ENCODE measurements around the gene LBHD2. TPM values are rescaled to one million over a fixed set of nuclear protein-coding genes. Genes with fewer than 3 reads are reported as not detected.

Gene LBHD2
- total and polyA plus RNA-seq, 4 donors: 0.47 to 0.53 TPM; not detected in 2

GRCh38 chr14:103130017-103130764, 46.2 kb downstream of the LBHD2 start:
- Histone ChIP-seq H3K27ac (ENCODE audit: low read depth in 1 of 2, low read length in 2 of 2) (no peak overlapping the region), H3K9ac (ENCODE audit: low read depth in 1 of 2, low read length in 2 of 2) (no peak overlapping the region), H3K9me3 (ENCODE audit: control insufficient read depth in 4 of 4, low read length in 3 of 4) (no peaks in the 10 kb centered on the region), H3K36me3 (ENCODE audit: control insufficient read depth in 4 of 4, insufficient read depth in 3 of 4, low read depth in 1 of 4, low read length in 3 of 4) (peaks cover 2 to 11% (median 6%) of the 10 kb centered on the region in 4 donors), H3K4me3 (ENCODE audit: low read depth in 1 of 3, low read length in 3 of 3) (no peak overlapping the region), H3K27me3 (ENCODE audit: control insufficient read depth in 4 of 4, insufficient read depth in 4 of 4, low read length in 3 of 4) (no peaks in the 10 kb centered on the region), H3K4me1 (ENCODE audit: control insufficient read depth in 4 of 4, insufficient read depth in 4 of 4, low read length in 3 of 4) (peaks cover 13 to 40% (median 25%) of the 10 kb centered on the region in 4 donors)
- DNase-seq (ENCODE audit: low spot score): no peak
- TF ChIP-seq YY1 (IDR thresholded peaks at IDR 0.05) (no peak), ATF3 (IDR thresholded peaks at IDR 0.05) (no peak), EGR1 (IDR thresholded peaks at IDR 0.05; ENCODE audit: low read depth in 2 of 2) (no peak), HNF4A (conservative IDR thresholded peaks at IDR 0.05) (no peak)
- WGBS: 93% methylated on average over 26 of the region's 26 CpGs

- no peak overlapping the region for H3K27ac ChIP-seq (ENCODE audit: low read depth in 1 of 2, low read length in 2 of 2)
- no peaks in the 10 kb centered on the region for H3K9me3 ChIP-seq (ENCODE audit: control insufficient read depth in 4 of 4, low read length in 3 of 4)
- H3K4me3 ChIP-seq (ENCODE audit: low read depth in 1 of 3, low read length in 3 of 3): no peak overlapping the region
- peaks cover 14 to 46% (median 29%) of the 10 kb centered on the region in 4 donors for H3K4me1 ChIP-seq (ENCODE audit: control insufficient read depth in 4 of 4, insufficient read depth in 4 of 4, low read length in 3 of 4)
- peaks cover 2 to 11% (median 6%) of the 10 kb centered on the region in 4 donors for H3K36me3 ChIP-seq (ENCODE audit: control insufficient read depth in 4 of 4, insufficient read depth in 3 of 4, low read depth in 1 of 4, low read length in 3 of 4)
- 69% methylated on average over 8 of the region's 8 CpGs for WGBS
- H3K27me3 ChIP-seq (ENCODE audit: control insufficient read depth in 4 of 4, insufficient read depth in 4 of 4, low read length in 3 of 4): no peaks in the 10 kb centered on the region
- DNase-seq (ENCODE audit: low spot score): no peak
- TF ChIP-seq SP1 (IDR thresholded peaks at IDR 0.05) (no peak), MAX (IDR thresholded peaks at IDR 0.05) (no peak), REST (IDR thresholded peaks at IDR 0.05) (no peak), RAD21 (IDR thresholded peaks at IDR 0.05) (no peak), RXRA (IDR thresholded peaks at IDR 0.05) (no peak), NR2F2 (IDR thresholded peaks at IDR 0.05) (no peak), GABPA (IDR thresholded peaks at IDR 0.05 in 1 of 2, conservative IDR thresholded peaks at IDR 0.05 in 1 of 2) (no peak), EGR1 (IDR thresholded peaks at IDR 0.05; ENCODE audit: low read depth in 2 of 2) (no peak), TAF1 (conservative IDR thresholded peaks at IDR 0.05) (no peak), FOXA1 (IDR thresholded peaks at IDR 0.05) (no peak)
- H3K9ac ChIP-seq (ENCODE audit: low read depth in 1 of 2, low read length in 2 of 2): no peak overlapping the region
Observed at GRCh38 chr14:103130965-103131364, 47.0 kb downstream of the LBHD2 start.

- H3K4me3 ChIP-seq (ENCODE audit: low read depth in 1 of 3, low read length in 3 of 3): no peak overlapping the region
- no peak for DNase-seq (ENCODE audit: low spot score)
- no peaks in the 10 kb centered on the region for H3K27me3 ChIP-seq (ENCODE audit: control insufficient read depth in 4 of 4, insufficient read depth in 4 of 4, low read length in 3 of 4)
- peaks cover 2 to 11% (median 6%) of the 10 kb centered on the region in 4 donors for H3K36me3 ChIP-seq (ENCODE audit: control insufficient read depth in 4 of 4, insufficient read depth in 3 of 4, low read depth in 1 of 4, low read length in 3 of 4)
- H3K27ac ChIP-seq (ENCODE audit: low read depth in 1 of 2, low read length in 2 of 2): no peak overlapping the region
- no peaks in the 10 kb centered on the region for H3K9me3 ChIP-seq (ENCODE audit: control insufficient read depth in 4 of 4, low read length in 3 of 4)
- 95% methylated on average over 9 of the region's 9 CpGs for WGBS
- H3K9ac ChIP-seq (ENCODE audit: low read depth in 1 of 2, low read length in 2 of 2): no peak overlapping the region
- H3K4me1 ChIP-seq (ENCODE audit: control insufficient read depth in 4 of 4, insufficient read depth in 4 of 4, low read length in 3 of 4): peaks cover 11 to 41% (median 25%) of the 10 kb centered on the region in 4 donors
- no peak for TF ChIP-seq GABPA (IDR thresholded peaks at IDR 0.05 in 1 of 2, conservative IDR thresholded peaks at IDR 0.05 in 1 of 2)
- TF ChIP-seq RAD21 (IDR thresholded peaks at IDR 0.05): no peak
- TF ChIP-seq SP1 (IDR thresholded peaks at IDR 0.05): no peak
- TF ChIP-seq ZBTB33 (IDR thresholded peaks at IDR 0.05): no peak
- no peak for TF ChIP-seq FOXA1 (IDR thresholded peaks at IDR 0.05)
- TF ChIP-seq FOXA2 (IDR thresholded peaks at IDR 0.05): no peak
- no peak for TF ChIP-seq HNF4A (conservative IDR thresholded peaks at IDR 0.05)
- TF ChIP-seq ATF3 (IDR thresholded peaks at IDR 0.05): no peak
- TF ChIP-seq EGR1 (IDR thresholded peaks at IDR 0.05; ENCODE audit: low read depth in 2 of 2): no peak
- TF ChIP-seq RXRA (IDR thresholded peaks at IDR 0.05): no peak
- no peak for TF ChIP-seq NR2F2 (IDR thresholded peaks at IDR 0.05)
- TF ChIP-seq HNF4G (IDR thresholded peaks at IDR 0.05): no peak
- no peak for TF ChIP-seq REST (IDR thresholded peaks at IDR 0.05)
- TF ChIP-seq TAF1 (conservative IDR thresholded peaks at IDR 0.05): no peak
Observed at GRCh38 chr14:103131580-103131979, 47.6 kb downstream of the LBHD2 start.
